ES-I3 (cell line): ENCODE data around the gene NDUFA11.
"Not testable (repeated sequence)": the region's sequence is repeated elsewhere in the genome, so short reads cannot be mapped to it uniquely, and the experiment has no call there.

Experiments
- H3K36me3 ChIP-seq: 2 replicates; pipeline ENCODE4 v1.6.1; 2013; ENCODE audit warnings: mild to moderate bottlenecking, low read length, control low read depth, moderate library complexity; ENCODE audit not compliant: insufficient read depth
- H3K4me1 ChIP-seq: 2 replicates; pipeline ENCODE4 v1.6.1; 2013; ENCODE audit warnings: mild to moderate bottlenecking, control low read depth, low read length; ENCODE audit not compliant: insufficient read depth
- H3K9ac ChIP-seq: 2 replicates; pipeline ENCODE4 v1.6.1; 2013; ENCODE audit warnings: low read depth, mild to moderate bottlenecking, low read length, moderate library complexity
- H3K9me3 ChIP-seq: 2 replicates; pipeline ENCODE4 v1.6.1; 2013; ENCODE audit warnings: mild to moderate bottlenecking, low read length, moderate library complexity; ENCODE audit not compliant: control insufficient read depth, insufficient read depth

Gene NDUFA11

GRCh38 chr19:5854121-5854520 lies 49.5 kb downstream of the NDUFA11 start:
- H3K4me1 ChIP-seq, H3K9ac ChIP-seq, H3K9me3 ChIP-seq, H3K36me3 ChIP-seq: not testable (repeated sequence)

- H3K9me3 ChIP-seq = no peaks in the 10 kb centered on the region
- H3K9ac ChIP-seq = no peak within 1 kb of the TSS
- H3K4me1 ChIP-seq = peaks cover 4% of the 10 kb centered on the region; the same call in 1 of the 2 replicates
- H3K36me3 ChIP-seq = no peaks in the 10 kb centered on the region
Measured at GRCh38 chr19:5851302-5851701, 52.3 kb downstream of the NDUFA11 start, which contains the start of gene FUT3. Gene FUT3, minus strand, starts transcription at chr19:5851449.

- Histone ChIP-seq H3K4me1 (peaks cover 4% of the 10 kb centered on the region; the same call in 1 of the 2 replicates), H3K9me3 (no peaks in the 10 kb centered on the region), H3K36me3 (no peaks in the 10 kb centered on the region), H3K9ac (no peak overlapping the region)
Measured at GRCh38 chr19:5850743-5851293, 52.8 kb downstream of the NDUFA11 start.

- Histone ChIP-seq H3K36me3 (no peaks in the 10 kb centered on the region), H3K9me3 (no peaks in the 10 kb centered on the region), H3K4me1 (peaks cover 4% of the 10 kb centered on the region; the same call in 1 of the 2 replicates), H3K9ac (no peak overlapping the region)
Measured at GRCh38 chr19:5850189-5850588, 53.4 kb downstream of the NDUFA11 start.

- not testable (repeated sequence) for H3K4me1 ChIP-seq, H3K36me3 ChIP-seq, H3K9ac ChIP-seq, H3K9me3 ChIP-seq
Measured at GRCh38 chr19:5848621-5849020, 55.0 kb downstream of the NDUFA11 start.

GRCh38 chr19:5847846-5848245 lies 55.7 kb downstream of the NDUFA11 start:
- not testable (repeated sequence) for H3K9me3 ChIP-seq, H3K4me1 ChIP-seq, H3K36me3 ChIP-seq, H3K9ac ChIP-seq
